HCT116 (cell line): ENCODE results near the gene SHISA6.

Source experiments
- EZH2 ChIP-seq: fragments of 200-600 bp; sonication (generic); IDR thresholded peaks from 2 replicates; pipeline ENCODE4 v1.6.1; 2017; ENCODE audit warnings: antibody characterized with exemption, mixed run types
- POLR2A ChIP-seq: IDR thresholded peaks from 2 replicates; pipeline ENCODE4 v1.7.0; 2011; ENCODE audit warnings: borderline replicate concordance; ENCODE audit not compliant: insufficient read depth, insufficient read length; ENCODE audit errors: extremely low read depth
- RAD21 ChIP-seq: IDR thresholded peaks from 2 replicates; pipeline ENCODE4 v1.6.1; 2012; ENCODE audit warnings: low read depth, mild to moderate bottlenecking
- SIN3A ChIP-seq: IDR thresholded peaks from 2 replicates; pipeline ENCODE4 v1.6.1; 2012; ENCODE audit warnings: low read depth
- SP1 ChIP-seq: IDR thresholded peaks from 2 replicates; pipeline ENCODE4 v1.6.1; 2012; ENCODE audit warnings: low read depth
- TF ChIP-seq, protein P1 (sequence below), 3 experiments: fragments of 200-600 bp in 1 of 3; sonication (generic) in 1 of 3; IDR thresholded peaks in 2 of 3; conservative IDR thresholded peaks in 1 of 3; 2 replicates each; pipeline ENCODE4 v1.5.1; 2012 to 2017; ENCODE audit warnings: low read depth in 2 of 3, low read length in 2 of 3, antibody characterized with exemption in 1 of 3, borderline replicate concordance in 1 of 3, control low read depth in 1 of 3, mild to moderate bottlenecking in 1 of 3, mixed read lengths in 1 of 3, mixed run types in 1 of 3, moderate library complexity in 1 of 3; ENCODE audit not compliant: insufficient read depth in 1 of 3
- TF ChIP-seq, protein P2 (sequence below): IDR thresholded peaks from 2 replicates; pipeline ENCODE4 v1.6.1; 2012

DNA sequence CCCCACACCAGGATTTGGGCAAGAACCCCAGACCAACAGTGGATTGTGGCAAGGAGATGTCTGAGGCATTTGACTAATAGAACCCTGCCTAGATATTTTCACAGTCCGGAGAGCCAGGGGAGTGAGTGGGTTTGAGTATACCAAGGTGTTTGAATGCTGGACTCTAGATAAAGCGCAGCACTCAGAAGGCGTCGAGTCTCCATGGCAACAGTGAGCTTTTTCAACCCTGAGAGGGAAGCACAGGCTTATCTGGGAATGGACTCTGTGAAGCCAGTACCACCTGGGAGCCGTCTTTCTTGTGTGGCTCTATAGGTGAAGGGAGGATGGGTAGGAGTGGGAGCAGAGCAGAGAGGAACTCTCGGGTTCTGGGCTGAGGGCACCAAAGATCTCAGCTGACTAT lies 147.0 kb downstream of the SHISA6 start:
- TF ChIP-seq, protein P1, sequence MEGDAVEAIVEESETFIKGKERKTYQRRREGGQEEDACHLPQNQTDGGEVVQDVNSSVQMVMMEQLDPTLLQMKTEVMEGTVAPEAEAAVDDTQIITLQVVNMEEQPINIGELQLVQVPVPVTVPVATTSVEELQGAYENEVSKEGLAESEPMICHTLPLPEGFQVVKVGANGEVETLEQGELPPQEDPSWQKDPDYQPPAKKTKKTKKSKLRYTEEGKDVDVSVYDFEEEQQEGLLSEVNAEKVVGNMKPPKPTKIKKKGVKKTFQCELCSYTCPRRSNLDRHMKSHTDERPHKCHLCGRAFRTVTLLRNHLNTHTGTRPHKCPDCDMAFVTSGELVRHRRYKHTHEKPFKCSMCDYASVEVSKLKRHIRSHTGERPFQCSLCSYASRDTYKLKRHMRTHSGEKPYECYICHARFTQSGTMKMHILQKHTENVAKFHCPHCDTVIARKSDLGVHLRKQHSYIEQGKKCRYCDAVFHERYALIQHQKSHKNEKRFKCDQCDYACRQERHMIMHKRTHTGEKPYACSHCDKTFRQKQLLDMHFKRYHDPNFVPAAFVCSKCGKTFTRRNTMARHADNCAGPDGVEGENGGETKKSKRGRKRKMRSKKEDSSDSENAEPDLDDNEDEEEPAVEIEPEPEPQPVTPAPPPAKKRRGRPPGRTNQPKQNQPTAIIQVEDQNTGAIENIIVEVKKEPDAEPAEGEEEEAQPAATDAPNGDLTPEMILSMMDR (IDR thresholded peaks at IDR 0.05 in 2 of 3, conservative IDR thresholded peaks at IDR 0.05 in 1 of 3; ENCODE audit: borderline replicate concordance in 1 of 3, insufficient read depth in 1 of 3, low read depth in 2 of 3, low read length in 2 of 3) = no peak
- TF ChIP-seq SP1 (no peak), POLR2A (no peak), RAD21 (no peak), EZH2 (no peak), SIN3A (no peak)
- TF ChIP-seq, protein P2, sequence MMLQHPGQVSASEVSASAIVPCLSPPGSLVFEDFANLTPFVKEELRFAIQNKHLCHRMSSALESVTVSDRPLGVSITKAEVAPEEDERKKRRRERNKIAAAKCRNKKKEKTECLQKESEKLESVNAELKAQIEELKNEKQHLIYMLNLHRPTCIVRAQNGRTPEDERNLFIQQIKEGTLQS = no peak
